PC-3 (cell line): ENCODE measurements around the gene OR56B4. TPM values are rescaled to one million over a fixed set of nuclear protein-coding genes. Genes with fewer than 3 reads are reported as not detected.

Experiments
- ATAC-seq: fragments of 200-7000 bp; cut with Tn5 transposase; 2 replicates; pipeline ENCODE4 v1.9.1; 2020; ENCODE audit warnings: mild to moderate bottlenecking, moderate library complexity
- BruUV-seq: library from RNA; stranded (reverse); fragments of 400-500 nt; replicated peaks from 2 replicates; lab custom pipeline; 2021; lab: Mats Ljungman, UMichigan
- CTCF ChIA-PET: fragments of 300-600 bp; sonication (Branson Sonifier 250); formaldehyde crosslinking; loops from one replicate; lab custom pipeline; 2022; ENCODE audit warnings: antibody characterized with exemption; lab: Charles Lee
- POLR2A ChIA-PET: fragments of 300-600 bp; sonication (Branson Sonifier 250); formaldehyde crosslinking; loops from one replicate; lab custom pipeline; 2022; ENCODE audit warnings: antibody characterized with exemption; ENCODE audit not compliant: unreplicated experiment; lab: Charles Lee
- DNase-seq: peaks from one replicate; pipeline ENCODE4 v3.0.0-alpha.2; 2015
- H2AFZ ChIP-seq: fragments of 300-600 bp; sonication (generic); 2 replicates; pipeline ENCODE4 v1.6.0; 2016; ENCODE audit warnings: antibody characterized with exemption, low read length
- H3F3A ChIP-seq: fragments of 300-600 bp; sonication (generic); one replicate; pipeline ENCODE4 v1.6.0; 2017; ENCODE audit warnings: antibody characterized with exemption, low read length, control low read depth, mild to moderate bottlenecking; ENCODE audit not compliant: unreplicated experiment
- H3K27ac ChIP-seq: fragments of 300-600 bp; sonication (generic); 2 replicates; pipeline ENCODE4 v1.5.1; 2016; ENCODE audit warnings: mild to moderate bottlenecking, low read length
- H3K27me3 ChIP-seq: fragments of 300-600 bp; sonication (generic); 2 replicates; pipeline ENCODE4 v1.6.1; 2016; ENCODE audit warnings: low read length, mixed read lengths
- H3K36me3 ChIP-seq: fragments of 300-600 bp; sonication (generic); 2 replicates; pipeline ENCODE4 v1.6.1; 2016; ENCODE audit warnings: low read depth, mixed run types, low read length, mixed read lengths
- H3K4me1 ChIP-seq: fragments of 300-600 bp; sonication (generic); 2 replicates; pipeline ENCODE4 v1.5.1; 2016; ENCODE audit warnings: low read length; ENCODE audit not compliant: insufficient read depth
- H3K4me2 ChIP-seq: fragments of 300-600 bp; sonication (generic); 2 replicates; pipeline ENCODE4 v1.6.0; 2016; ENCODE audit warnings: low read length
- H3K4me3 ChIP-seq: fragments of 300-600 bp; sonication (generic); 2 replicates; pipeline ENCODE4 v1.5.1; 2016; ENCODE audit warnings: mild to moderate bottlenecking, low read length, mixed read lengths
- H3K79me2 ChIP-seq: fragments of 300-600 bp; sonication (generic); 2 replicates; pipeline ENCODE4 v1.6.1; 2017; ENCODE audit warnings: low read length, mixed read lengths
- H3K9ac ChIP-seq: fragments of 300-600 bp; sonication (generic); 2 replicates; pipeline ENCODE4 v1.6.0; 2016; ENCODE audit warnings: mild to moderate bottlenecking, low read length
- H3K9me2 ChIP-seq: fragments of 300-600 bp; sonication (generic); replicated peaks from 2 replicates; pipeline ENCODE4 v1.6.1; 2016; ENCODE audit warnings: mixed run types, low read length, mixed read lengths
- H3K9me3 ChIP-seq: fragments of 300-600 bp; sonication (generic); 2 replicates; pipeline ENCODE4 v1.6.1; 2016; ENCODE audit warnings: low read length, mixed read lengths
- H4K20me1 ChIP-seq: fragments of 300-600 bp; sonication (generic); 2 replicates; pipeline ENCODE4 v1.6.1; 2016; ENCODE audit warnings: low read length, mixed read lengths
- CTCF ChIP-seq: fragments of 300-600 bp; sonication (generic); conservative IDR thresholded peaks from 2 replicates; pipeline ENCODE4 v1.5.1; 2017; ENCODE audit warnings: antibody characterized with exemption, low read depth, mild to moderate bottlenecking, low read length
- EZH2 ChIP-seq: fragments of 300-600 bp; sonication (generic); IDR thresholded peaks from one replicate; pipeline ENCODE4 v1.6.1; 2017; ENCODE audit warnings: antibody characterized with exemption, mild to moderate bottlenecking, low read length; ENCODE audit not compliant: unreplicated experiment
- EZH2phosphoT487 ChIP-seq: fragments of 300-600 bp; sonication (generic); IDR thresholded peaks from 2 replicates; pipeline ENCODE4 v1.6.1; 2018; ENCODE audit warnings: mild to moderate bottlenecking, antibody characterized with exemption, low read length, borderline replicate concordance
- intact Hi-C: fragments of 100-400 bp; cut with micrococcal nuclease; formaldehyde crosslinking; loops from 2 replicates; pipeline ENCODE4 v1.9.0; 2023
- total RNA-seq: library from RNA; depleted of rRNA; stranded (reverse); fragments of >200 nt; gene quantifications from 2 replicates; pipeline ENCODE4 v1.2.3, GENCODE V29; 2014

The OR56B4 gene
- total RNA-seq, 1 experiment from 2014 or later = not detected

GRCh38 chr11:6096417-6096816 is 11.1 kb upstream of the OR56B4 start:
- Histone ChIP-seq H3K79me2 (no peaks in the 10 kb centered on the region), H3K9ac (no peak overlapping the region), H3K36me3 (no peaks in the 10 kb centered on the region), H3K27ac (no peak overlapping the region), H3F3A (no peaks in the 10 kb centered on the region), H3K4me1 (no peaks in the 10 kb centered on the region), H2AFZ (no peak overlapping the region), H3K9me3 (no peaks in the 10 kb centered on the region), H3K4me3 (no peak overlapping the region), H3K9me2 (no peaks in the 10 kb centered on the region), H3K4me2 (no peak overlapping the region), H4K20me1 (no peaks in the 10 kb centered on the region), H3K27me3 (no peaks in the 10 kb centered on the region)
- DNase-seq (no peak), ATAC-seq (no peak)
- ChIA-PET POLR2A (no interaction called here), CTCF (interaction anchor here (0.6 kb wide), 1 partner anchor 154 kb away, joined by 3 read pairs; no protein-coding TSS in a partner anchor)
- intact Hi-C loops = no loop called here
- BruUV-seq = no TSS peak
- TF ChIP-seq EZH2phosphoT487 (no peak), CTCF (no peak), EZH2 (no peak)

GRCh38 chr11:6099577-6099976 is 7.9 kb upstream of the OR56B4 start:
- H3K36me3 ChIP-seq = no peaks in the 10 kb centered on the region
- CTCF ChIA-PET = no interaction called here
- BruUV-seq = no TSS peak
- POLR2A ChIA-PET = interaction anchor here (0.6 kb wide), 1 partner anchor 123 kb away, joined by 3 read pairs; no protein-coding TSS in a partner anchor
- H3K27ac ChIP-seq = no peak overlapping the region
- ATAC-seq (no peak), DNase-seq (no peak)
- peaks cover 4% of the 10 kb centered on the region; the same call in 1 of the 2 replicates for H3K27me3 ChIP-seq
- no peaks in the 10 kb centered on the region for H3F3A ChIP-seq
- no peaks in the 10 kb centered on the region for H4K20me1 ChIP-seq
- no peaks in the 10 kb centered on the region for H3K4me1 ChIP-seq
- no peak overlapping the region for H3K4me2 ChIP-seq
- intact Hi-C loops = no loop called here
- no peak overlapping the region for H2AFZ ChIP-seq
- no peaks in the 10 kb centered on the region for H3K9me2 ChIP-seq
- H3K9me3 ChIP-seq = no peaks in the 10 kb centered on the region
- no peak overlapping the region for H3K9ac ChIP-seq
- no peaks in the 10 kb centered on the region for H3K79me2 ChIP-seq
- TF ChIP-seq EZH2 (no peak), CTCF (no peak), EZH2phosphoT487 (no peak)
- H3K4me3 ChIP-seq = no peak overlapping the region

GRCh38 chr11:6110011-6110410 is 2.5 kb downstream of the OR56B4 start:
- ChIA-PET CTCF (no interaction called here), POLR2A (no interaction called here)
- no peak for ATAC-seq
- intact Hi-C loops = no loop called here
- Histone ChIP-seq H3K9me2 (no peaks in the 10 kb centered on the region), H3K4me2 (no peak overlapping the region), H3K4me3 (no peak overlapping the region), H3K4me1 (no peaks in the 10 kb centered on the region), H3K27ac (no peak overlapping the region), H3K9me3 (no peaks in the 10 kb centered on the region), H3K27me3 (no peaks in the 10 kb centered on the region), H3K9ac (no peak overlapping the region), H3K79me2 (no peaks in the 10 kb centered on the region), H3F3A (no peaks in the 10 kb centered on the region), H3K36me3 (no peaks in the 10 kb centered on the region), H4K20me1 (no peaks in the 10 kb centered on the region), H2AFZ (no peak overlapping the region)
- no TSS peak for BruUV-seq
- TF ChIP-seq CTCF (no peak), EZH2 (no peak), EZH2phosphoT487 (no peak)
- no peak for DNase-seq
